HepG2 (cell line): ENCODE results near the gene RILPL1. TPM values are rescaled to one million over a fixed set of nuclear protein-coding genes. Genes with fewer than 3 reads are reported as not detected.

Experiments
- ATF1 ChIP-seq: IDR thresholded peaks from 2 replicates; pipeline ENCODE4 v1.6.1; 2016; ENCODE audit warnings: mild to moderate bottlenecking, control low read depth
- ATRX ChIP-seq: sonication (generic); formaldehyde crosslinking; IDR thresholded peaks from 2 replicates; pipeline ENCODE4 v1.4.0; 2020; ENCODE audit warnings: missing genetic modification reagents, borderline replicate concordance
- FOXA1 ChIP-seq, 2 experiments: fragments of 450-650 bp in 1 of 2; sonication (generic) in 1 of 2; formaldehyde crosslinking in 1 of 2; IDR thresholded peaks; 2 replicates each; pipeline versions ENCODE4 v1.4.0 to v1.6.1; 2016 to 2020; ENCODE audit warnings: missing genetic modification reagents in 1 of 2
- HOXD1 ChIP-seq: sonication (generic); formaldehyde crosslinking; IDR thresholded peaks from 2 replicates; pipeline ENCODE4 v1.5.0; 2020; ENCODE audit warnings: missing genetic modification reagents
- NR2F6 ChIP-seq, 2 experiments: IDR thresholded peaks; 2 replicates each; pipeline ENCODE4 v1.6.1; 2016; ENCODE audit warnings: antibody characterized with exemption in 1 of 2, mild to moderate bottlenecking in 1 of 2
- TAF1 ChIP-seq: sonication (generic); formaldehyde crosslinking; IDR thresholded peaks from 2 replicates; pipeline ENCODE4 v1.4.0; 2020; ENCODE audit warnings: missing genetic modification reagents
- THRA ChIP-seq: sonication (generic); formaldehyde crosslinking; IDR thresholded peaks from 2 replicates; pipeline ENCODE4 v1.4.0; 2020; ENCODE audit warnings: missing genetic modification reagents, borderline replicate concordance
- TOE1 ChIP-seq: sonication (generic); formaldehyde crosslinking; IDR thresholded peaks from 2 replicates; pipeline ENCODE4 v1.4.0; 2020; ENCODE audit warnings: mild to moderate bottlenecking, missing genetic modification reagents
- TOPORS ChIP-seq: sonication (generic); formaldehyde crosslinking; IDR thresholded peaks from 2 replicates; pipeline ENCODE4 v1.8.0; 2023; ENCODE audit warnings: mild to moderate bottlenecking, missing genetic modification reagents
- ZBTB2 ChIP-seq: sonication (generic); formaldehyde crosslinking; IDR thresholded peaks from 2 replicates; pipeline ENCODE4 v1.8.0; 2022; ENCODE audit warnings: low read depth, missing genetic modification reagents
- ZBTB26 ChIP-seq: IDR thresholded peaks from 2 replicates; pipeline ENCODE4 v1.6.1; 2016; ENCODE audit warnings: missing compliant biosample characterization, missing genetic modification reagents, borderline replicate concordance
- ZBTB38 ChIP-seq: sonication (generic); formaldehyde crosslinking; IDR thresholded peaks from 2 replicates; pipeline ENCODE4 v1.5.1; 2020; ENCODE audit warnings: mild to moderate bottlenecking, missing genetic modification reagents
- ZFAT ChIP-seq: sonication (generic); formaldehyde crosslinking; conservative IDR thresholded peaks from 2 replicates; pipeline ENCODE4 v1.8.1; 2023; ENCODE audit warnings: missing genetic modification reagents, inconsistent platforms
- ZNF251 ChIP-seq: sonication (generic); formaldehyde crosslinking; IDR thresholded peaks from 2 replicates; pipeline ENCODE4 v1.9.0; 2021; ENCODE audit warnings: mild to moderate bottlenecking, missing genetic modification reagents
- ZNF263 ChIP-seq: sonication (generic); formaldehyde crosslinking; IDR thresholded peaks from 2 replicates; pipeline ENCODE4 v1.4.0; 2020; ENCODE audit warnings: missing genetic modification reagents
- ZSCAN21 ChIP-seq: sonication (generic); formaldehyde crosslinking; IDR thresholded peaks from 2 replicates; pipeline ENCODE4 v1.8.0; 2022; ENCODE audit warnings: mild to moderate bottlenecking, missing genetic modification reagents, moderate library complexity, borderline replicate concordance
- ZSCAN25 ChIP-seq: sonication (generic); formaldehyde crosslinking; IDR thresholded peaks from 2 replicates; pipeline ENCODE4 v1.8.0; 2022; ENCODE audit warnings: mild to moderate bottlenecking, missing genetic modification reagents
- ZXDC ChIP-seq: sonication (generic); formaldehyde crosslinking; IDR thresholded peaks from 2 replicates; pipeline ENCODE4 v1.5.0; 2020; ENCODE audit warnings: mild to moderate bottlenecking, missing genetic modification reagents
- polyA plus RNA-seq, 8 experiments: library from polyadenylated mRNA; depleted of rRNA in 3 of 8; stranded (reverse) in 7 of 8; unstranded in 1 of 8; fragments of >200 nt; fragmentation: Illumina TruSeq in 4 of 8; extraction: Trizol in 4 of 8; gene quantifications; 2 replicates each; pipeline versions ENCODE4 v1.2.1 to v1.2.3, GENCODE V29; 2011 to 2016; ENCODE audit warnings: low read depth in 4 of 8, missing spikeins in 1 of 8, mixed read lengths in 1 of 8; ENCODE audit not compliant: insufficient read depth in 1 of 8
- total RNA-seq, 5 experiments: library from RNA; depleted of rRNA; stranded (reverse); fragments of >200 nt; fragmentation: Illumina TruSeq; extraction: Trizol; gene quantifications; 2 replicates each; pipeline ENCODE4 v1.2.3, GENCODE V29; 2016; ENCODE audit warnings: low read depth in 1 of 5
- TF ChIP-seq, protein P1 (sequence below), 2 experiments: sonication (generic) in 1 of 2; formaldehyde crosslinking in 1 of 2; IDR thresholded peaks; 2 replicates each; pipeline versions ENCODE4 v1.5.1 to v1.6.1; 2011 to 2020; ENCODE audit warnings: borderline replicate concordance in 1 of 2, low read depth in 1 of 2, low read length in 1 of 2, mild to moderate bottlenecking in 1 of 2, missing genetic modification reagents in 1 of 2, moderate library complexity in 1 of 2

RILPL1 gene
- total and polyA plus RNA-seq, 2 of the 13 experiments (the other 11 are each of a cell fraction or from before 2014, with no cell fraction given), result 5.8 to 28.4 TPM

DNA sequence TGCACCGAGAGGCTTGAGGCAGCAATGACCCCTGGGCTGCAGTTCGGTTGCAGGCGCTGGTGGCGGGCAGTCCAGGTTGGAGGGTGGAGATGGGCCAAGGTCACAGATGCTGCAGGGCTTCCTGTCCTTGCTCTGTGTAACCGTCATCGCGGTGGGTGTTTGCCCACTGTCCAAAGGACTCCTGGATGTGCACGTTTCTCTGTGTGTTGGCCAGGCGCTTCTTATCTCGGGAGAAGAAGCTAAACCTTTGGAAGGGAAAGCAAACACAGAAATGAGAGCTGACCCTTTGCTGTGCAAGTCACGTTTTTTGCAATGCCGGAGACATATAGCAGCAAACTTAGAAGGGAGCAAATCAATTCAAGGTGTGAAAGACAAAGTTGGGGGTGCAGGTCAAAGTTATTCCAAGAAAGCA lies 61.1 kb downstream of the RILPL1 start (continued):
- TF ChIP-seq ZBTB2 (CRISPR knock-in tag) (peak; percentile 48; the same call in 1 of the 2 replicates), ZFAT (no peak), TOPORS (CRISPR knock-in tag) (0 out of 2 replicates have a peak, but pooled peaks have one; percentile 59), ZBTB26 (CRISPR knock-in tag) (peak; percentile 54; the same call in 1 of the 2 replicates), TAF1 (CRISPR knock-in tag) (peak; percentile 38; the same call in 1 of the 2 replicates), NR2F6 (IDR thresholded peaks at IDR 0.05) (no peak; the same call in none of the 2 replicates), NR2F6 (CRISPR knock-in tag; IDR thresholded peaks at IDR 0.05) (peak; percentile 93), ZSCAN21 (0 out of 2 replicates have a peak, but pooled peaks have one; percentile 25), ATF1 (peak; percentile 31; the same call in 1 of the 2 replicates), ZBTB38 (CRISPR knock-in tag) (peak; percentile 97), TOE1 (peak; percentile 92), ZXDC (CRISPR knock-in tag) (peak; percentile 81; the same call in 1 of the 2 replicates), ZNF263 (CRISPR knock-in tag) (peak; percentile 66), HOXD1 (CRISPR knock-in tag) (peak; percentile 83; the same call in 1 of the 2 replicates), ZNF251 (CRISPR knock-in tag) (no peak), THRA (CRISPR knock-in tag) (peak; percentile 78; the same call in 1 of the 2 replicates), ZSCAN25 (CRISPR knock-in tag) (0 out of 2 replicates have a peak, but pooled peaks have one; percentile 17), ATRX (CRISPR knock-in tag) (no peak), FOXA1 (IDR thresholded peaks at IDR 0.05) (no peak), FOXA1 (CRISPR knock-in tag; IDR thresholded peaks at IDR 0.05) (peak; percentile 63)
- TF ChIP-seq, protein P1, sequence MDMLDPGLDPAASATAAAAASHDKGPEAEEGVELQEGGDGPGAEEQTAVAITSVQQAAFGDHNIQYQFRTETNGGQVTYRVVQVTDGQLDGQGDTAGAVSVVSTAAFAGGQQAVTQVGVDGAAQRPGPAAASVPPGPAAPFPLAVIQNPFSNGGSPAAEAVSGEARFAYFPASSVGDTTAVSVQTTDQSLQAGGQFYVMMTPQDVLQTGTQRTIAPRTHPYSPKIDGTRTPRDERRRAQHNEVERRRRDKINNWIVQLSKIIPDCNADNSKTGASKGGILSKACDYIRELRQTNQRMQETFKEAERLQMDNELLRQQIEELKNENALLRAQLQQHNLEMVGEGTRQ (IDR thresholded peaks at IDR 0.05; ENCODE audit: low read depth, low read length), result no peak
- TF ChIP-seq, protein P1 (CRISPR knock-in tag; IDR thresholded peaks at IDR 0.05; ENCODE audit: borderline replicate concordance), result no peak; the same call in 1 of the 2 replicates
